Left colon (tissue), 2 donors: ENCODE measurements around the gene ARHGEF6. TPM values are rescaled to one million over a fixed set of nuclear protein-coding genes. Genes with fewer than 3 reads are reported as not detected.
"Not testable (repeated sequence)": the region's sequence is repeated elsewhere in the genome, so short reads cannot be mapped to it uniquely, and the experiment has no call there.

Experiments
- ATAC-seq: fragments of 200-7000 bp; cut with Tn5 transposase; one replicate; pipeline ENCODE4 v1.9.1; 2020; ENCODE audit warnings: mild to moderate bottlenecking, moderate library complexity
- DNase-seq, 2 donors: peaks; one replicate each; pipeline ENCODE4 v3.0.0-alpha.2; 2020
- intact Hi-C, 2 donors: fragments of 100-400 bp; cut with DNase I in 1 of 2; cut with micrococcal nuclease in 1 of 2; formaldehyde crosslinking; loops; one replicate each; pipeline versions ENCODE4 v1.11.2 to v1.14.0; 2022; cut with DNase I, micrococcal nuclease
- total RNA-seq, 2 donors: library from RNA; stranded (reverse); fragmentation: NEBNext Ultra II Directional; extraction: Animal tissue kit (Norgen Biotek cat#: 25700); gene quantifications; one replicate each; pipeline ENCODE4 v1.2.1, GENCODE V29; 2021
- donor health status: DM: no; HTN: no; CAD: no.
- donor health status: DM: yes; HTN: yes; CAD: no.

Gene ARHGEF6
- total RNA-seq, 2 donors from 2014 or later: 2.1 to 6.7 TPM

DNA sequence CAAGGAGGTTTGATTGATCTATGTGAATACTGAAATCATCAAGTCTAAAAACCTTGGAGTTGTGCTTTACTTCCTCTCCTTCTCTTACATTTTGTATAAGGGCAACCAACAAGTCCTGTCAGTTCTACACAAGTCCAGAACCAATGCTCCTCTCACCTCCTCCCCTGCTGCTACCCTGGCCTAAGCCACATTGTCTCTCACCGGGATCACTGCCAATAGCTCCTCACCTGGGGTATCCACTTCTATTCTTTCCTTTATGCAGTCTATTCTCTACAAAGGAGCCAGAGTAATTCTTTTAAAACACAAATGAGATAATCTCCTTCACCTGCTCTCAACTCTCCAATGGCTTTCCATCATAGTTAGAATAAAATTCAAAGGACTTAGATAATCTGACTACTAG, 13.3 kb upstream of the ARHGEF6 start:
- DNase-seq: no peak
- ATAC-seq: no peak

DNA sequence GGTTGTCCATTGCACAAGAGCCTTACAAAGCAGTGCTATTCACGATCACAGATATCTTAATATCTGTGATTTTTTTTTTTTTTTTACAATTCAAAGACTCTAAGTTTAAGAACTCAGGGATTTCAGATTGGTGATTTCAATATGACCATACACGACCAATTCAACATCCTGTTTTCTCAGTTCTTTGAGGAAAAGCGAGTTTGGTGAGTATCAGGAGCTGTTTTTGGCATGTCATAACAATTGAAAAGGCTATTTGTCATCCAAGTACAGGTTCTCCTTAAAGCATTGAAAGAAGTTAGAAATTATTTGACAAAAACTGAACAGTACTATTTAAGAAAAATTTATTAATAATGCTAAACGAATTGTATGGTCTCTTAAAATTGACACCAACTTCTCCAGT, 9.1 kb upstream of the ARHGEF6 start:
- DNase-seq (no peak), ATAC-seq (no peak)
- intact Hi-C loops: no loop called here

More for the DNA sequence above, 13.3 kb upstream of the ARHGEF6 start:
- intact Hi-C loops: no loop called here

DNA sequence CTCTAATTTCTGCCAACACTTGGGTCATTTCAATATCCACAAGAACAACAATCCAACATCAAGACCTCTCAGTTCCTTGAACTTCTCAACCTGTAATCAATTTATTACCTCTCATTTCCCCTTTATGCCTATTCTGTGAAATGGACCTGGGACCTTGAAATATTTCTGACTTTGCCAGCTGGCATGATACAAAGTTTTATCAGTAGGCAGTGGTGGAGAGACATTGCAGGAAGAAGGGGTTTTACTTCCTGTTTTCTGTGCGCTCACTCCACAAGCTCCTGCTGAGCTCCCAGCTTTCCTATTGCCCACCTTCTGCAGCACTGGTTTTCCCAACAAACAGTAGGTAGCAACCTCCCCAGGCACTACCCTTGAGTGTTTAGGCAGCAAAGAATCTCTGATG, 3.5 kb upstream of the ARHGEF6 start:
- intact Hi-C loops: no loop called here
- no peak for ATAC-seq
- DNase-seq: no peak

DNA sequence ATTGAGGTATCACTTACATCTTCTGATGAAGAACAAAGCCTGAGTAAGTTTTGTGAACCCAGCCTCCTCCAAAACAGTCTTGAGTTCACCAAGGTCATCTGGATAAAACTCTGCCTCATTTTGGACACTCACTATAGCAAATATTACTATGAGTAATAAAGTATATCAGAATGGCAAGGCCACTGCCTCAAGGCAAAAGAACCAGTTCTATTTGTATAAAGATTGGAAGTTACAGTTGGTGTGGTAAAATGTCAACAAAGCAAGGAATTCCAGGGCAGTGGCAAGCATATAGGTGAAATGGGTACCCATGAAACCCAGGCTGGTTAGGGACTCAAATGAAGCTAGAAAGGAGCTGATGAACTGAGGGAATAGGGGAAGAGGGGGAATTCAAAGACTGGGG, 2.4 kb upstream of the ARHGEF6 start:
- DNase-seq (no peak), ATAC-seq (no peak)
- intact Hi-C loops: no loop called here

DNA sequence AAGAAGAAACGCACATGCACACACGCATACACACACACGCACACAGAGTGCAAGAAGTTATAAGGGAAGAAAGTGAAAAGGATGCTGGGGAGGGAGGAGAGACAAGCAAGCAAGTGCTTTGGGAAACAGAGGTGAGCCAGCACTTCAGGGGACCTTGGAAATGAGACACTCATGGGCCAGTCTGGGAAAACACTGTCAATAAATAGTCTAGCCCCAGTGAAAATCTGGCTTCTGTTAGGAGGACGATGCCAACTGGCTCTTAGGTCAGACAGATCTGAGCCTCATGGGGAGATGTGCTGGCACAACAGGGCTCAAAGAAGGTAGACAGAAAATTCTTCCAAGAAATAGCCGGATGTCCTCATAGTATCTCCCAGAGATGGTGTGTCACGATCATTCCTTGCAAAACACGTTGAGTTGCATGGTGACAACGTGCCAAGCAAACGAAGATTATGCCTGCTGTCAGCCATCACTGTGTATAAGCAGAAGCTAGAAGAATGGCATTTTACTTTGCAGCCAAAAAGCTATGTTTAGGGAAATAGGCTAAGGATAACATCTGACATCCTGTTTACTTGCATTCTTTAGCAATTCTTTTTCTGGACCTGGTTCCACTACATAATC, 557 bp upstream of the ARHGEF6 start:
- ATAC-seq: no peak
- intact Hi-C loops: no loop called here

DNA sequence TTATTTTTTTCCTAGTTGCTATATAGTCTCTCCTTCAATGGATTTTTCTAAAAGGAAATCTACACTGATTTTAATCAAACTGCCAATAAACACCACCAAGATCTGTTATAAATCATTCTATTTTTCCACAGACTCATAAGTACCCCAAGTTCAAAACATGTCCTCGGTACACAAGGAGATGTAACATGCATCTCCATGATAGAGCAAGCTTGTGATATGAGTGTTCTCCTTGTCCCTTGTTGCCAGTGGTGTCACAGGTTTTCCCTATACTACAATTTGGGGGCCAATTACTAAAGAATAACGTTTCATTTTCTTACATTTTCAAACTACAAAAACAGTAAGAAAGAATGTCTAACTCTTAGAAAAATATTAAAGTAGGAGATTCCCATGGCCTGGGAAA, 491 bp downstream of the ARHGEF6 start:
- intact Hi-C loops: no loop called here
- DNase-seq (no peak), ATAC-seq (no peak)

More for the DNA sequence above, 557 bp upstream of the ARHGEF6 start:
- DNase-seq: no peak

DNA sequence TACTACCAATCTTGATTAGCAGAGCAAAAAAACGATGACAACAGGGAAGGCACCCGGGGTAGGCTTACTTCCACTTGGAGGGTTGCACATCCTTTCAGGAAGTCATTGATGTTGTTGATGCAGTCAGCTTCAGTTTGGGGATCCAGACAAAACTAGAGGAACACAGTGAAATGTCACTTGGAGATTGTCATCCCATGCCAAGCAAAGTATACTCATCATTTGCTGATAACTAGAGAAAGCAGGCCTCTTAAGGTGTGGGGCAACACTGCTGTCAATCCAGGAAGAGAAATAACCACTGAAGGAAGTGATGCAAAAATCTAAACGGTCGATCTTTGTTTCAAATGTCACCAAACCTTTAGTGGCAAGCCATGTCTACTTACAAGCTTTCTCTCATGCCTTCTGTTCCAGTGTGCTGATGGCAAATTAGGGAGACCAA, 1.4 kb downstream of the ARHGEF6 start:
- DNase-seq: no peak
- intact Hi-C loops: no loop called here
- ATAC-seq: no peak

DNA sequence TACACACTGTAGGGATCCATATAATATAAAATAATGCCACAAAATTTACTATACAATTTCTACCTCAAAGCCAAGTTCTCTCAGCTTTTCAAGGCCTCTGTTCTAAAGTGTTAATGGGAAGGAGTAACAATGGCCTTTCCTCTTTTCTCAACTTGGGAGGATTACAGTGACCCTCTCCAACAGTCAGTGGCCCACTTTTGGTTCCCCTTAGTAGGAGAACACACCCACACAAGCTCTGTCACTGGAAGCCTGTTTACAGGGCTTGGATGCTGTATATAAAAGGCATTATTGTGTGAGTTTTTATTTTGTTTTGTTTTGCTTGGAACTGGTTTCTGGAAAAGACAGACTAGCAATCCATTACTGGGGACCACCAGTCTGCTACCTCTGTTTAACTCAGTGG, 1.8 kb downstream of the ARHGEF6 start:
- DNase-seq: no peak
- no peak for ATAC-seq
- intact Hi-C loops: no loop called here

DNA sequence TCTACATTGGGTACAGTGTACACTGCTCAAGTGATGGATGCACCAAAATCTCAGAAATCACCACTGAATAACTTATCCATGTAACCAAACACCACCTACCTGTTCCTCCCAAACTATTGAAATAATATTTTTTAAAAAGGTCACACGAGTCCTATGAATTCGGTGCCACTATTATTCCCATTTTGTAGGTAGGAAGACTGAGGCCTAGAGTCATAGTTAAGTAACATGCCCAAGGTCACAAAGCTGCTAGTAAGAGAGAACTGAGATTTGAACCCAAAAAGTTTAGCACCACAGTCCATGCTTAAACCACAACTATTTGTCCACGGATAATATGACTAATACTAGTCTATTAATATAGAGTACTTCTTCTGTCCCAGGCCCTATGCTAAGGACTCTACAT, 2.7 kb downstream of the ARHGEF6 start:
- no peak for ATAC-seq
- intact Hi-C loops: no loop called here

DNA sequence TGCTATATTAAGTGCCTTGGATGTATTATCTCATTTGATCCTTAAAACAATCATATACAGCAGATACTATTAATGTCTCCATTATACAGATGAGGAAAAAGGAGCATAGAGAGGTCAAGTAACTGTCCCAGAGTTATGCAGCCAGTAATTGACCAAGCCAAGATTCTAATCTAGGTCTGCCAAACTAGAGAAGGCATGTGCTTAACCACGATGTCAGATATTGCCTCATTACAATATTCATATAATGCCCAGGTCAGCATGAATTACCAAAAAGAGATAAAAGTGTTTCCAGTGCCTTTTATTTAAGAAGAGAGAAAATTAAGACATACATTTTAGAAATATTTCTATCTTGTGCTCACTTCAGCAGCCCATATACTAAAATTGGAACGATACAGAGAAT, 7.1 kb downstream of the ARHGEF6 start:
- DNase-seq (no peak), ATAC-seq (no peak)
- intact Hi-C loops: no loop called here

More for the DNA sequence above, 2.7 kb downstream of the ARHGEF6 start:
- DNase-seq: no peak

DNA sequence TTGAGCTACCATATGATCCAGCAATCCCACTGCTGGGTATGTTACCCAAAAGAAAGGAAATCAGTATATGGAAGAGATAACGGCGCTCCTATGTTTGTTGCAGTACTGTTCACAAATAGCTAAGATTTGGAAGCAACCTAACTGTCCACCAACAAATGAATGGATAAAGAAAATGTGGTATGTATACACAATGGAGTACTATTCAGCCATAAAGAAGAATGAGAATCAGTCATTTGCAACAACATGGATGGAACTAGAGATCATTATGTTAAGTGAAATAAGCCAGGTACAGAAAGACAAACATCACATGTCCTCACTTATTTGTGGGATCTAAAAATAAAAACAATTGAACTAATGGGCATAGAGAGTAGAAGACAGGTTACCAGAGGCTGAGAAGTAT, 8.9 kb downstream of the ARHGEF6 start:
- ATAC-seq, DNase-seq, intact Hi-C loops: not testable (repeated sequence)

DNA sequence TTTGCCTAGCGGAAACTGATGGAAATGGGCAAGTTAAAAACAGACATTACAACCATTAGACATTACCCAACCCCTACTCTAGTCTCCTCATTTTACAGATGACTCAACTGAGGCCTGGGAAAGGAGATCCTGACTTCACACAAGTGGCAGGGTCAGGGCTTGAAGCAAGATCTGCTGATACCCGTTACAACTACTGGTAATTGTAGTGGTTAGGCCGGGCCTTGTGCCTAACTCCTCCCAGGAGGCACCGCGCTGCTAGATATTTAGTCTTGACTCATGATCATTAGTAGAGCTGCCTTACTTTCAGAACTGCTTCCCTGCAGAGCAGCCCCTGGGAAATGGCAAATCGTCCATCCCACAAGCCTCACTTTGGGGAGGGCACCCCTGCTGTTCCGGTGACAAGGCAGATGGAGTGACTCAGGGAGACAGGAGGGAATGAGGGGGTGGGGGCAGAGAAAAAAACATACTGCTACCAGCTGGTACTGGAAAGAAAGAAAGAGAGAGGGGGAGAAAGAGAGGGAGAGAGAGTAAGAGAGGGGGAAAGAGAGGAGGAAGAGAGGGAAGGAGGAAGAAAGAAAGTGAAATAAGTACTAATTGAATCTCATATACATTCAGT, 12.2 kb downstream of the ARHGEF6 start:
- ATAC-seq (no peak), DNase-seq (peak; percentile 26 to 39)
- intact Hi-C loops: no loop called here

DNA sequence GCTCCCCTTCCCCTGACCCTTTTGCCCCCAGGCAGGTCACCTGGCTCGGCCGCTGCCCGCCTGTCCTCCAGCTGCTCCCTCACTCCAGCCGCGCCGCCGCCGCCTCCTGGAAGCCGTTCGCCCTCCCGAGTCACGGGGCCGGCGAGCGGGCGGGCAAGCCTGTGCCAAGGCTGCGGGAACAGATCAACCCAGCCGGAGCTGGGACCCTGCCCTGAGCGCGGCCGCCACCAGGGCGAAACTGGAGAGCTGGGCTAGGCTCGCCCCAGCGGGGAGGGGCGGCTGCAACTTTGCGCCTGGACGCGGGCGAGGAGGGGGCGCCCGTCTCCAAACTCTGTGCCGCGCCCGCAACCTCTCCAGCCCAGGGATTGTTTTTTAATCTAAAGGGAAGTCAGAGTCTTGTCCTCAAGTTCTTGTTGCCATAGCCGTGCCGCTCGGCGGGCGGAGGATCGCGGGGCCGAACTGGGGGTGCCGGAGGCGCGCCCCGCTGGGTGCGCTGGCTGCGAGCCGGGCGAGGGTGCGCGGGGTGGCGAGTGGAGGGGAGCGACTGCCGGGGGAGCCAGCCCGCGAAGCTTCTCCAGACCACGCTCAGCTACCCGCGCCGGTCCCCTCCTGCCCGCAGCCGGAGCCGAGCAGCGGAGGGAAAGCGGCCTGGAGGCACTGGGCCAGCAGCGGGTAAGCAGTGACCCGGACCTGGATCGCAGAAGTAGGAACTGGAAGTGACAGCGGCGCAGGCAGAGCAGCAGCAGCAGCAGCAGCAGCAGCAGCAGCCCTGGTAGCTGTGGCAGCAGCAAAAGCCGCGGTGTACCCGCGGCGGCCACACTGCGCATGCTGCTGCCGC, 13.4 kb downstream of the ARHGEF6 start:
- DNase-seq: peak; percentile 49 to 53
- intact Hi-C loops: no loop called here
- ATAC-seq: peak; percentile 86

DNA sequence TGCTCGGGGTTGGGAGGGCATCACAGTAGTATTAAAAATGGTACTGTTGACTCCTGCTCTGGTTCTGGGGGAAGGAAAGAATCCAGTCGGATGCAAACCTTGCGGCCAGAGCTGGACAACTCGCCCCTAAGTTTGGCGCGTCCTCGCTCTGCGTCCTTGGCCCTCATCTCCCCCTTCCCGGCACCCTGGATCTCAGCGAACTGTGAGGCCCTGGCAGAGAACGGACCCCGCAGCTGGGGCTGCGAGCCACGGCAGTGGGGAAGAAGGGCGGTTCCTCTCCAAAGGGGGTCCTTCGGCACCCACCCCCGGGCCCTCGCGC, 14.0 kb downstream of the ARHGEF6 start:
- ATAC-seq (peak; percentile 4), DNase-seq (peak in 1 of 2 donors; percentile 16)
- intact Hi-C loops: no loop called here

DNA sequence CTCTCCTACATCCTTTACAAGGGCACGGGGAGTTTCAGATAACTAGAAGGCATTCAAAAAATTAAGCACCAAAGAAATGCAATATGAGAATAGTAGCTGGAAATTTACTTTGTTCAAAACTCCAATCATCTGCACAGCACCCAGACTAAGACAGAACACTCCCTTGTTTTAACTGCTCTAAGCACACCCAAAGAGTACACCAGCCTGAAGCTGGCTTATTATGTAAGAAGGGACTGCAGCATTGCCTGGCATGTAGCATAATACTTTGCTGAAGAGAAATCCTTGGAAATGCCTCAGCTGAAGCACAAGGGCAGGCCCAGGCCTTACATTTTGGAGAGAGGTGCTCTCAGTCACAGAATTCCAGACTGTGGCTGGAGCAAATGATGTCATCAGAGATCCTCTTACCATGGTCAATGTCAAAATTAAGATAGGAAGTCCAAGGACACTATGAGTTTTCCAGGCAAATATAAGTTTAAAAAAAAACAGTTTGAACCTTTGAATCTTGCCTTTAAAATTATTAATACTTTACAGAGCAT, 14.8 kb downstream of the ARHGEF6 start:
- intact Hi-C loops: no loop called here
- DNase-seq (no peak), ATAC-seq (no peak)

DNA sequence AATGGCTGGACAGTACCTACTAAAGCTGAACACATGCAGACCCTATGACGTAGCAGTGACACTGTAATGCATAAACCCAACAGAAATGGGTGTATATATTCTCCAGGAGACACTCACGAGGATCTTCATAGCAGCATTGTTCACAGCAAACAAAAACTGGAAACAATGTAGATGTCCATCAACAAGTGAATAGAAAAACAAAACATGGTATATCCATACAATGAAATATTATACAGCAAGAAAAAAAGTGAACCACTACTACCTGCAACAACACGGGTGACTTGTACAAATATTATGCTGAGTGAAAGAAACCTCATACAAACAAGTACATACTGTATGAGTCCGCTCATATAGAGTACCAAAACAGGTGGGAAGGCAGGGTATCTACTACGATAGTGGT, 16.5 kb downstream of the ARHGEF6 start:
- intact Hi-C loops: no loop called here
- ATAC-seq: no peak
- no peak for DNase-seq

DNA sequence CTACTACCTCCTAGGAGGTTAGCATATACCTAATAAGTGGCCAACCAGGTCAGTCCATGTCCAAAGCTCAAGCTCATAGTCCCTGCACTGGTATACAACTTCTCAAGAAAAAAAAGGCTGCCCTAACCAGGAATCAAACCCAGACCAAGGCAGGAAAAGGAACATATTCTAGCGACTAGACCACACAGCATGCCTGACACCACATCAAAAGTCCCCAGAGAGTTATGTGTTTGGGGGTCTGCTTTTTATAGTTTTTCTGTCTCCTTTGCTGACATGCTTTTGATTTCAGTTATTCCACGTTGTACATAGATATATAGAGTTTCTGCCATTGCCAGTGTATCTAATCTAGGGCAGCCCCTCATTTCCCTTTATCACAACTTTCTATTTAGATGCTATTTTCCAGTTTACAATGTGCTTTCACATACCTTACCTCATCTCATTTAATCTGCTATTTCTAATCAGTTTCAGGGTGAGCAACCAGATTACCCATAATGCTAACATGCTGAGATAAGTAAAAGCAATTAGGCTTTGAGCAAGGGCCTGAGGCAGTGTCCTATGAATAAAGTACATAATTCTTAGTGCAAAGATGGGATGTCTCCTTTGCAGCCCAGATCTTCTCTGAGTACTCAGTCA, 17.8 kb downstream of the ARHGEF6 start:
- intact Hi-C loops: no loop called here
- ATAC-seq (no peak), DNase-seq (no peak)

DNA sequence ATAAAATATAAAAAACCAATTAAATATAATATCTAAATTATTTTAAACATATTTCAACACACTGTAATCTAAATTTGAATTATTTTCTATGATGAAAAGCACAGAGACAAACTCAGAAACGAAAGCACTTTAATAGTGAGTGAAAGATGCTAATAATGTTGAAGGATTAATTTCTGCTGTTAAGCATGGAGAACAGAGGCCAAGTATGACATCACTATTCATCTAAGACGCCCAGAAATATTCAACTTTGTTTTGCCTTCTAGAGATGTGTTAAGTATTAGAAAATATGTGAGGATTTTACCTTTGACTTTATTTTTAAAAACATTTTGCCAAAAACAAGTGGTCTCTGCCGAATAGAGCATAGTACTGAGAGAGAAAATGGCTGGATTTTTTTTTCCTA, 19.3 kb downstream of the ARHGEF6 start:
- intact Hi-C loops: no loop called here
- ATAC-seq (no peak), DNase-seq (no peak)

DNA sequence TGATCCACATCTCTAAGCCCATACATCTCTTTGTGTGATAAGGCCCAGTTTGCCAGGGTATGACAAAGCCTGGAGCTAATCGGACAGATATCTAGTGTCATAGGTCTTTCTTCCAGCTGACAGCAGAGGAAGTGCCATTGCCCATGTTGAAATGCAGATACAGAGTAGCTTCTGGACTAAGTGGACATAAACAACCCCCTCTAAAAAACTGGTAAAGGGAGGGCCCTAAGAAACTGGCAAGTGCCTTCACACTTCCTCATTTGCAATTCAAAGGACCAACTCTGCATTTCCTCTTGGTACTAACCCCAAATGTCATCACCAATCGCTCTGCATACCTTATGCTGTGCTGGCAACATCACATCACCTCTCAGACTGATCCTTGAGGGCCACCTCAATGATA, 20.8 kb downstream of the ARHGEF6 start:
- intact Hi-C loops: no loop called here
- ATAC-seq: no peak
- DNase-seq: no peak

DNA sequence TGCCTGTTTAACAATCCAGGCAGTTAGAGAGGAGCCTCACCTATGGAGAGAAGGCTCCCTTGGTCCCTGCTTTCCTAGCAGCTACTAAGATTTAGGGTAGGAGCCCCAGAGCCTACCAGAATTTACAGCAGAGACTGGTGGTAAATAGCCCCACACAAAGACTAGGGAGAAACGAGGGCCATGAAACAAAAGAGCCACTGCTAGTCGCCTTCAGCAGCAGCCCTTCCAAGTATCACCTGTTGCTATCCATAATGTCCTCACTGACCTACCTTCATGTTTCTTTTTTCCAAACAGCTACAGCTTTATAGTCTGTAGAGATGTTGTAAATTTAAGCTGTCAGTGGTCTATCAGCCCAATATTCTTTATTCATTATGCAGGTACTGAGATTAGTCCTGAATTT, 25.3 kb downstream of the ARHGEF6 start:
- intact Hi-C loops: no loop called here
- no peak for DNase-seq
- no peak for ATAC-seq
